MM.1S (cell line): ENCODE measurements around the gene HPSE2.

ENCODE experiments used
- EZH2 ChIP-seq: fragments of 300-600 bp; sonication (generic); optimal IDR thresholded peaks from 2 replicates; pipeline ENCODE3; 2017; ENCODE audit warnings: low read depth, mild to moderate bottlenecking, antibody characterized with exemption, low read length, mixed read lengths
- EZH2phosphoT487 ChIP-seq: fragments of 300-600 bp; sonication (generic); IDR thresholded peaks from 2 replicates; pipeline ENCODE4 v1.6.1; 2018; ENCODE audit warnings: antibody characterized with exemption, low read length
- TF ChIP-seq, protein P1 (sequence below): fragments of 300-600 bp; sonication (generic); IDR thresholded peaks from 2 replicates; pipeline ENCODE4 v1.5.1; 2016; ENCODE audit warnings: antibody characterized with exemption, low read length, mixed read lengths

DNA sequence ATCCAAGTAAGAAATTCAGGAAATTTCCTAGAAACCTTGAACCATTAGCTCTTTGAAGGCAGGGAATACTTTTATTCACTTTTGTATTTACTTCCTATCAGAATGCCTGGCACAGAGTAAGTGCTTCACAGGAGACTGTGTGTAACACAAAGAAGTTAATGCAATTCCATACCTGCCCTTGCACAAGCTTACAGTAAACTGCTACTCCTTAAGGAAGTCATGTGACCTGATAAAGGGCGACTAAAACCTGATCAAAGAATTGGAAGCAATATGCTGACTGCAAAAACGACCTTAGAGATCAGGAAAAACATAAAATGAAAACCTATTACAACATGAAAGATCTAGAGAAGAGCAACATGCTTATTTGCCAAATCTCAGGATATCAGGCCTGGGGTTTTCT lies 610.7 kb downstream of the HPSE2 start:
- TF ChIP-seq, protein P1, sequence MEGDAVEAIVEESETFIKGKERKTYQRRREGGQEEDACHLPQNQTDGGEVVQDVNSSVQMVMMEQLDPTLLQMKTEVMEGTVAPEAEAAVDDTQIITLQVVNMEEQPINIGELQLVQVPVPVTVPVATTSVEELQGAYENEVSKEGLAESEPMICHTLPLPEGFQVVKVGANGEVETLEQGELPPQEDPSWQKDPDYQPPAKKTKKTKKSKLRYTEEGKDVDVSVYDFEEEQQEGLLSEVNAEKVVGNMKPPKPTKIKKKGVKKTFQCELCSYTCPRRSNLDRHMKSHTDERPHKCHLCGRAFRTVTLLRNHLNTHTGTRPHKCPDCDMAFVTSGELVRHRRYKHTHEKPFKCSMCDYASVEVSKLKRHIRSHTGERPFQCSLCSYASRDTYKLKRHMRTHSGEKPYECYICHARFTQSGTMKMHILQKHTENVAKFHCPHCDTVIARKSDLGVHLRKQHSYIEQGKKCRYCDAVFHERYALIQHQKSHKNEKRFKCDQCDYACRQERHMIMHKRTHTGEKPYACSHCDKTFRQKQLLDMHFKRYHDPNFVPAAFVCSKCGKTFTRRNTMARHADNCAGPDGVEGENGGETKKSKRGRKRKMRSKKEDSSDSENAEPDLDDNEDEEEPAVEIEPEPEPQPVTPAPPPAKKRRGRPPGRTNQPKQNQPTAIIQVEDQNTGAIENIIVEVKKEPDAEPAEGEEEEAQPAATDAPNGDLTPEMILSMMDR = no peak
- no peak for TF ChIP-seq EZH2
- TF ChIP-seq EZH2phosphoT487 = no peak
